Stimulated activated CD4-positive, alpha-beta T cell treated with anti-CD3 and anti-CD28 coated beads, Interleukin-15, amount 100 ng/mL, for 48 hours (primary cell): ENCODE measurements around the gene CLEC16A.
A peak's percentile ranks its signal among the peaks of the same experiment; 100 is the strongest.

Source experiments
- DNase-seq, 2 donors: peaks; one replicate each; pipeline ENCODE4 v3.0.0-alpha.2; 2020; ENCODE audit warnings: low read depth in 2 of 2

The CLEC16A gene

GRCh38 chr16:11015607-11016006 is 71.2 kb downstream of the CLEC16A start:
- DNase-seq, result no peak

- DNase-seq, result no peak
Measured at GRCh38 chr16:11016524-11016988, 72.2 kb downstream of the CLEC16A start.

GRCh38 chr16:11016993-11017392 is 72.6 kb downstream of the CLEC16A start:
- DNase-seq, result peak; percentile 11 to 34

- DNase-seq, result no peak
Measured at GRCh38 chr16:11017499-11017898, 73.1 kb downstream of the CLEC16A start.

- no peak for DNase-seq
Measured at GRCh38 chr16:11020388-11020787, 76.0 kb downstream of the CLEC16A start.

GRCh38 chr16:11020792-11021551 is 76.6 kb downstream of the CLEC16A start:
- no peak for DNase-seq

- DNase-seq, result no peak
Measured at GRCh38 chr16:11022002-11022401, 77.6 kb downstream of the CLEC16A start.

- DNase-seq, result no peak
Measured at GRCh38 chr16:11023262-11024039, 79.1 kb downstream of the CLEC16A start.

GRCh38 chr16:11024333-11025053 is 80.1 kb downstream of the CLEC16A start:
- no peak for DNase-seq

GRCh38 chr16:11025120-11025531 is 80.8 kb downstream of the CLEC16A start:
- no peak for DNase-seq

- DNase-seq, result no peak
Measured at GRCh38 chr16:11029948-11030347, 85.6 kb downstream of the CLEC16A start.

- no peak for DNase-seq
Measured at GRCh38 chr16:11030990-11031510, 86.7 kb downstream of the CLEC16A start.

GRCh38 chr16:11032000-11032921 is 87.9 kb downstream of the CLEC16A start:
- no peak for DNase-seq

GRCh38 chr16:11032922-11033291 is 88.5 kb downstream of the CLEC16A start:
- no peak for DNase-seq

- no peak for DNase-seq
Measured at GRCh38 chr16:11033629-11034420, 89.5 kb downstream of the CLEC16A start.

GRCh38 chr16:11034481-11034931 is 90.1 kb downstream of the CLEC16A start:
- DNase-seq, result no peak

- DNase-seq, result no peak
Measured at GRCh38 chr16:11035096-11035495, 90.7 kb downstream of the CLEC16A start.

GRCh38 chr16:11036040-11036439 is 91.7 kb downstream of the CLEC16A start:
- DNase-seq, result no peak

GRCh38 chr16:11036868-11037410 is 92.6 kb downstream of the CLEC16A start:
- DNase-seq, result no peak

GRCh38 chr16:11038305-11038704 is 93.9 kb downstream of the CLEC16A start:
- no peak for DNase-seq
